GM21515 (cell line): ENCODE measurements around the gene TAF13.

Experiments
- ATAC-seq: cut with Tn5 transposase; IDR thresholded peaks from one replicate; pipeline ENCODE4 v1.9.1; 2021; ENCODE audit not compliant: unreplicated experiment

Gene TAF13

DNA sequence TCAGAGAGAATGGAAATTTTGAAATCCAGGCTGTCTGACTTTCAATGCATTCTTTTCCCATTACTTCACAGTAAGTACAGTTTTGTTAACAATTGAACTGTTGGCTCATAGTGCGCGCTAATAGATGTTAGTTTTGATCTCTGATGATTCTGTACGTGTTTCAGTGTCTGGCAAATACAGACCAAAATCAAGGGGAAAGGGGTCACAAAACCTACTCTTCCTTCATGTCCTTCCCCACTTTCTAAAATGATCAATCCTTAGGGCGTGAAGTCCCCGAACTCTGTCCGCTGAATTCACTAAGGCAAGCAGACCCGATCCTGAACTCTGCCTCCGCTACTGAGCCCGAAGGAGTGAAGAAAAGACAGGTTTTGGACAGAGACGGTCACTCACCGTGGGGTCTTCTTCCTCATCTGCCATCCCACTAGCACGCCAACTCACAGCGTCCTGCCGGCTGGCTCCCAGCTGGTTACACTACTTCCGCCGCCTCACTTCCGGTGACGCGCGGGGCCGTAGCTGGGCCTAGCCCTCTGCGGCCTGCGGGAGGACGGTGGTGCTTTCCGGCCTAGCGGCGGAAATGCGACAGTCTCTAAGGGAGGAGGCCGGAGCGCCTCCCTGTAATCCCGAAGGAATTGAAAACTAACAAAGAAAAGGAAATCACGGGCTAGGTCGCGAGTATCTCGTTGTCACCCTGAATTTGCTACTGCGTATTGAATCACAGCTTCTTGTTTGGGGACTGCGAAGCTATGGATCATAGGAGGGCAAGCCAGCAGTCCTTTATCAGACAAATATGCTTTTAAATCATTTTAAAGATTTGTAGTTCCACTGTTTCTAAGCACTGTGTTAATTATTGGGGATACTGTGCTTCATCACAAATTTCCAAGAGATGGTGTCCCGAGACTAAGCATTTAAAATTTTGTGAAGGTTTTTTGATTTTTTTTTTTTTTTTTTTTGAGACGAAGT is at the start of gene TAF13:
Gene TAF13 (minus strand): TSS at position 473 of the 960 bp plus-strand sequence. CDS start 56 bp downstream, at position 417.
- peak; percentile 99 for ATAC-seq

DNA sequence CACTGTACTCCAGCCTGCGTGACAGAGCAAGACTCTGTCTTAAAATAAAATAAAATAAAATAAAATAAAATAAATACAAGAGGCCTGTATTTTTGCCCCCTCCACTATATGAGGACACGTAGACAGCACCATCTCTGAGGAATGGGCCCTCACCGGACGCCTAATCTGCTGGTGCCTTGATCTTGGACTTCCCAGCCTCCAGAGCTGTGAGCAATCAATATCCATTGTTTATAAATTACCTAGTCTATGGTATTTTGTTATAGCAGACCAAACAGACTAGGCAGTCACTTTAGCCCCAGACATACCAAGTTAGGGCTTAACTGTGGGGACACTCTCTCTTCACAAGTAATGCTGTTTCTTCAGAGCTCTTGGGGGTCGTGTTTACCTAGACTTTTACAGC is 44.6 kb upstream of the TAF13 start:
- ATAC-seq = no peak

DNA sequence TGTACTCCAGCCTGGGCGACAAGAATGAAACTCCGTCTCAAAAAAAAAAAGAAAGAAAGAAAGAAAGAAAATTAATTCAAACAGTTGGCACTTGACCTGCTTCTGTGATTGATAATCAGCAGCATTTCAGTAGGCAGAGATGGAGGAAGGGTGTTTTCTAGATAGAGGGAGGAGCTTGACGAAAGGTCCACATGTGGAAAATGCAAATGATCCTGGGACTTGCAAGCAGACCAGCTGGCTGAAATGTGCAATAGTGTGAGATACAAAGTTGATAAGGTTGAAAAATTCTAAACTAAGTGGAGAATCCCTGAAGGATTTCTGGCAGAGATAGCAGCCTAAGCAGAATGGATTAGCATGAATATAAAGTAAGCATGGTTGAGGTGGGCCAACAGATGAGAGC is 42.3 kb upstream of the TAF13 start:
- no peak for ATAC-seq

DNA sequence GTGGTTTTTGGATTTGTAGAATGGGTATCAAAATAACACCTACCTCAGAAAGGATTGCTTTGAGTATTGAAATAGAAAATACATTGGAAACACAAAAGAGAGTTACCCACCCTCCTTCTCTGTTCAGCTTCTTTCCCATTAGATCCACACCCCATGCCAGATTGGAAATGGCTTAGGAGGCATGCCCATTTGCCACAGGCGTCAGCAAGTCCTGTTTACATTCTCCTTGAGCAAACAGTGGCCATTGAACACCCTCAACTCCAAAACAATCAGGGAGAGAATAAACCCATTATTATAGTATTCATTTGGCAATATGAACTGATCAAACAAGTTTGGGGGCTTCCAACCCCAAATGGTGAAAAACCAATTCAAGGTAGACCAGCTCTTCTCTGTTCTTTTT is 40.5 kb upstream of the TAF13 start:
- ATAC-seq = no peak

- ATAC-seq = no peak
These were observed 39.9 kb upstream of the TAF13 start for GRCh38 chr1:109115685-109116084.

GRCh38 chr1:109114342-109114674 is 38.5 kb upstream of the TAF13 start:
- no peak for ATAC-seq

DNA sequence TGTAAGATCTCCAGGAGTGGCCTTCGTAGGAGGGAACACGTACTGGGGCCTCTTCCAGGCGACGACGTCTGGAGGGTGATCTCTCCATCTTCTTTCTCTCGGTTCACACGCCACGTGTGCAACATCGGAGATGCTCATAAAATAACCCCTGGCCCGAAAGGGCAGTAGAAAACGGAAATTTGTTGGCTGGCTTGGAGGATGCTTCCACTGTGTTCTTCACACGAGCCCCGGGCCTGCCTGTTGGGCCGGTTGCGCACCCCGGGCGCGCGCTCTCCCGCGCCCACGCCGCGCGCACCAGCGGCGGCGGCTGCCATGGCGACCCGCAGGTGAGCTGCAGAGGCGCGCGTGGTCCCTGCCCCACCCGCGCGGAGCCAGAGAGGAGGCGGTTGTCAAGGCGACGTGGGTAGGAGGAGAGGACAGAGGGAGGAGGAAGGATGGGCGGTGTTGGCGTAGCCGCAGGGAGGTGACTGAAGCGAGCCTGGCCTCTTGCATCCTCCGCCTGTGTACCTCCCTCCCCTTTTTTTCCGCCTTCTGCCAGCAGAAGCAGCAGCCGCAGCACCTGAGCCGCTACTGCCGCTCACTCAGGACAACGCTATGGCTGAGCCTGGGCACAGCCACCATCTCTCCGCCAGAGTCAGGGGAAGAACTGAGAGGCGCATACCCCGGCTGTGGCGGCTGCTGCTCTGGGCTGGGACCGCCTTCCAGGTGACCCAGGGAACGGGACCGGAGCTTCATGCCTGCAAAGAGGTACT is 38.0 kb upstream of the TAF13 start, which contains the start of gene ELAPOR1:
Gene ELAPOR1 (plus strand): TSS at position 526 of the 752 bp plus-strand sequence. CDS start 69 bp downstream, at position 595.
- peak; percentile 63 for ATAC-seq

DNA sequence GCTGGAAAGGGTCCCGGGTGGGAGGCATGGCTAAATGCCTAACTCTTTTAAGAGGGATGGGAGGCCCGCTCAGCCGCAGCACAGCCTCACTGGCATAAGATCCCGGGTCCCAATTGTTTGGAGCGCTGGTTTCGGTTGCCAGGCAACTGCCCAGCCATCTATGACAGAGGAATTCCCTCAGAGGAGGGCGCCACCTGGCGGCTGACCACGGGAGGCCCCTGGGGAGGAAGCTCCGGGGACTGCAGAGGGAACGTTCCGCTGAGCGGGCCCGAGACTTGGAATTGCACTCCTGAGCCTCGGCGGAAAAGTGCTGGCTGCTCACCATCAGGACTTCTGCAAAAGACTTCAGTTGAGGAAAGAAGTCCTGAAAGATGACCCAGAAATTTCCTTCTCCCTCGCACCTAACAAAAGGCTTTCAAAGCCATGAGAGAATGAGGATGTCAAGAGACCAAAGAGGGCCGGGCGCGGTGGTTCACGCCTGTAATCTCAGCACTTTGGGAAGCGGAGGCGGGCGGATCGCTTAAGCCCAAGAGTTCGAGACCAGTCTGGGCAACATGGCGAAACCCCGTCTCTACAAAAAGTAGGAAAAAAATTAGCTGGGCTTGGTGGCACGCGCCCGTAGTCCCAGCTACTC is 37.0 kb upstream of the TAF13 start:
- peak; percentile 70 for ATAC-seq

- ATAC-seq = no peak
These were observed 36.4 kb upstream of the TAF13 start for GRCh38 chr1:109112056-109112651.

- no peak for ATAC-seq
These were observed 35.7 kb upstream of the TAF13 start for GRCh38 chr1:109111386-109112055.

GRCh38 chr1:109109906-109110305 is 34.1 kb upstream of the TAF13 start:
- ATAC-seq = no peak

DNA sequence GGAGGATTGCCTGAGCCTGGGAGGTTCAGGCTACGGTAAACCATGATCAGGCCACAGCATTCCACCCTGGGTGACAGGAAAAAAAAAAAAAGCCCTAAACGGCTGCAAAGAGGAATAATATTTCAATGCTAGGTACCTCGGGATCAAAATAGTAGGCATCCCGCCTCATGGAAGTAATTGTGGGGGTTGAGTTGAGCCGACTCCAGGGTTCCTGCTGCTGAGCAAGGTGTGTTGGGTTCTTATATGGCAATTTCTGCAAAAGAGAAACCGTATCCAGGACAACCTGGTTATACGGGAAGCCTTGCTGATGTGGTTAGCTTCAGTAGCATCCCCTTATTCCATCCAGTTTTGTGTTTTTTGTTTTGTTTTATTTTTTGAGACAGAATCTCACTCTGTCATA is 32.0 kb upstream of the TAF13 start:
- no peak for ATAC-seq

DNA sequence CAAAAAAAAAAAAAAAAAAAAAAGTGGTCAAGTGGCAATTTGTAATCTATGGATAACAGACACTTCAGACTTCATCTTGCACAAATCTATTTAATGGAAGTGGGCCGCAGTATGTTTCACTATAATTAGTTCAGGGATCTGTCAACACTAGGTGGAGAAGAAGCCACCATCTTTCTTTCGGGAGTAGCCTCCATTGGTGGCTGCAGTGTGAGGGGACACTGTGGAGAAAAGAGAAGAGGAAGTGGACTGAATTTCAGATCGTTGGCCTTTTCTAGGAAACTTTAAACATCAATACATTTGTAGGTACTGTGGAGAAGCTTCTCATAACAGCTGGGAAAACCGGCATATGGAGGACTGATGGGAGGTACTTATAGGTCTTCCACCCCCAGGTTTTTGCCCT is 30.1 kb upstream of the TAF13 start:
- no peak for ATAC-seq

- no peak for ATAC-seq
These were observed 28.8 kb upstream of the TAF13 start for GRCh38 chr1:109104364-109105151.

DNA sequence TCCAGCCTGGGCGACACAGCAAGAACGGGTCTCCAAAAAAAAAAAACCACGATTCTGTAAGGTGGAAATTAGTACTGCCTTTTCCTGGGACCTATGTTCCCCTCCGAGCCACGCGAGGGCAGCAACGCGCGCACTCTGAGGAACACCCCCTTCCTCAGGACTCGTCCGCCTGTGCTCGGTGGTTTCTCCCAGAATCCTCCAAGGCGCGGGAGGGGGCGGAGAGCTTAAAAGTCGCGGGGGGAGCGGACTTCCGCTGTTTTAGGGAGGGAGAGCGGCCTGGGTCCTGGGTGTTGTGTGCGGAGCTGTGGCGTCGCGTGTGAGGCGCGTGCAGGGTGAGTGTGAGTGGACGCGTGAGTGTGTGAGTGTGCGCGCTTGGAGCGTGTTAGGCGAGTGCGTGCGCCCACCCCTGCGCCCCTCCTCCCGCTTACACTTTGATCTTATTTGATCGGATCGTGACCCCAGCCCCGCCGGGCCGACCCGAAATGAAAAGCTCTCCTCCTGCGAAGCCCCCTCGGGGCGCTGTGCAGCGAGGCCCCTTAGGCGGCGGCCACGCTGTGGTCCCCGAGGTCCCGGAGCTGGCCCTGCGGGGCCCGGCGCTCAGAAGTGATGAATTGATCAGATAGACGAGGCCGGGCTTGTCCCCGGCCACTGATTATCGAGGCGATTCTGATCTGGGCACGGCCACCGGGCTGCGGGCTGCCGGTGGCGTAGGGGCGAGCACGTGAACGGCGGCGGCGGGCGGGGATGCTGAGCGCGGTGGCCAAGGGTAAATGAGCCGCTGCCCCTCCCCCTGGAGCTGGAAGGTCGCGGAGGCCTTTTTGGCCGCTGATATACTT is 24.4 kb upstream of the TAF13 start:
- ATAC-seq = peak; percentile 91

GRCh38 chr1:109096120-109096519 is 20.3 kb upstream of the TAF13 start:
- no peak for ATAC-seq

GRCh38 chr1:109095631-109096030 is 19.8 kb upstream of the TAF13 start:
- ATAC-seq = no peak

GRCh38 chr1:109094871-109095270 is 19.1 kb upstream of the TAF13 start:
- ATAC-seq = no peak

DNA sequence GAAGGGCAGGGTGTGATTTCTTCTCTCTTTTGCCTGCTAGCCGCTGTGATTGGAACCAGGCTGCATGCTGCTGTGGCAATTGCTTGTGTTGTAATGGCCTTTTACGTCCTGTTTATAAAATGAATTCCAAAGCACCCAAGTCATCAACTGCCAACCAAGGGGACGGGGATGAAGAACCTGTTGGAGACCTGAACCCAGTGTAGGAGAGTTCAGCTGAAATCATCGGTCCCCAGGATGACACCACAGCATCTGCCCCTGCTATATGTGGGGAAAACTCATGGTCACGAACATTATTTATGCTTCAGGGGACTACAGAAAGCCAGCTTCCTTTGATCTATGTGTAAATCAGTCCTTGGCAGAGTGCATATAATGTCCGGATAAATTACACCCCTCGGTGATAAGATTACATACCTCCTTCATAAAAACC is 18.6 kb upstream of the TAF13 start:
- no peak for ATAC-seq
